GM21825 (cell line): Measurements from ENCODE around the gene FBLN2.

Source experiments
- ATAC-seq: cut with Tn5 transposase; IDR thresholded peaks from one replicate; pipeline ENCODE4 v1.9.1; 2021; ENCODE audit warnings: mild to moderate bottlenecking, moderate library complexity; ENCODE audit not compliant: unreplicated experiment

The FBLN2 gene

GRCh38 chr3:13617981-13618380 lies 69.1 kb downstream of the FBLN2 start:
- ATAC-seq: no peak

GRCh38 chr3:13618836-13619235 lies 69.9 kb downstream of the FBLN2 start:
- ATAC-seq: no peak

GRCh38 chr3:13619661-13620230 lies 70.8 kb downstream of the FBLN2 start:
- no peak for ATAC-seq

GRCh38 chr3:13620281-13620680 lies 71.4 kb downstream of the FBLN2 start:
- no peak for ATAC-seq

- ATAC-seq: no peak
Observed at GRCh38 chr3:13620776-13621365, 71.9 kb downstream of the FBLN2 start.

- no peak for ATAC-seq
Observed at GRCh38 chr3:13621381-13622221, 72.7 kb downstream of the FBLN2 start.

- no peak for ATAC-seq
Observed at GRCh38 chr3:13622356-13622755, 73.4 kb downstream of the FBLN2 start.

- ATAC-seq: no peak
Observed at GRCh38 chr3:13623101-13623654, 74.3 kb downstream of the FBLN2 start.

GRCh38 chr3:13624021-13624420 lies 75.1 kb downstream of the FBLN2 start:
- ATAC-seq: no peak

- no peak for ATAC-seq
Observed at GRCh38 chr3:13624671-13625125, 75.8 kb downstream of the FBLN2 start.

- ATAC-seq: no peak
Observed at GRCh38 chr3:13626396-13626795, 77.5 kb downstream of the FBLN2 start.

- ATAC-seq: no peak
Observed at GRCh38 chr3:13626915-13627460, 78.1 kb downstream of the FBLN2 start.

GRCh38 chr3:13627681-13628080 lies 78.8 kb downstream of the FBLN2 start:
- no peak for ATAC-seq

- ATAC-seq: no peak
Observed at GRCh38 chr3:13628432-13628831, 79.5 kb downstream of the FBLN2 start.

- no peak for ATAC-seq
Observed at GRCh38 chr3:13628841-13629551, 80.1 kb downstream of the FBLN2 start.

- ATAC-seq: no peak
Observed at GRCh38 chr3:13629644-13630043, 80.7 kb downstream of the FBLN2 start.

- ATAC-seq: no peak
Observed at GRCh38 chr3:13631256-13631655, 82.3 kb downstream of the FBLN2 start.

- no peak for ATAC-seq
Observed at GRCh38 chr3:13633176-13633575, 84.3 kb downstream of the FBLN2 start.

- ATAC-seq: no peak
Observed at GRCh38 chr3:13634151-13634550, 85.2 kb downstream of the FBLN2 start.

GRCh38 chr3:13634615-13635014 lies 85.7 kb downstream of the FBLN2 start:
- no peak for ATAC-seq

- no peak for ATAC-seq
Observed at GRCh38 chr3:13636186-13636585, 87.3 kb downstream of the FBLN2 start.
